ENCODE results near the gene NXPH3. TPM values are rescaled to one million over a fixed set of nuclear protein-coding genes. Genes with fewer than 3 reads are reported as not detected.

The NXPH3 gene
- total RNA-seq, 2 donors from 2014 or later = 61.7 to 131 TPM

GRCh38 chr17:49555495-49556222 lies 20.0 kb upstream of the NXPH3 start:
- Histone ChIP-seq H3K4me1 (ENCODE audit: control insufficient read depth in 1 of 2, low read depth in 2 of 2) (peaks cover 0 to 6% of the 10 kb centered on the region in 2 donors), H3K4me3 (peak overlapping the region; percentile 4), H3K36me3 (no peaks in the 10 kb centered on the region), H3K9me3 (no peaks in the 10 kb centered on the region), H3K27ac (no peak overlapping the region), H3K27me3 (replicated peaks; ENCODE audit: insufficient read depth) (no peaks in the 10 kb centered on the region)
- no peak for ATAC-seq (ENCODE audit: insufficient number of reproducible peaks, low FRiP score, low read depth)
- no peak for DNase-seq (ENCODE audit: low spot score)
- TF ChIP-seq CTCF (IDR thresholded peaks at IDR 0.05) = no peak

- Histone ChIP-seq H3K36me3 (no peaks in the 10 kb centered on the region), H3K27ac (no peak overlapping the region), H3K27me3 (replicated peaks; ENCODE audit: insufficient read depth) (no peaks in the 10 kb centered on the region), H3K9me3 (no peaks in the 10 kb centered on the region), H3K4me3 (peak overlapping the region; percentile 4), H3K4me1 (ENCODE audit: control insufficient read depth in 1 of 2, low read depth in 2 of 2) (peaks cover 0 to 6% of the 10 kb centered on the region in 2 donors)
- ATAC-seq (ENCODE audit: insufficient number of reproducible peaks, low FRiP score, low read depth) (peak; percentile 34), DNase-seq (ENCODE audit: low spot score) (no peak)
- TF ChIP-seq CTCF (IDR thresholded peaks at IDR 0.05) = peak; percentile 99
These were observed 19.3 kb upstream of the NXPH3 start for GRCh38 chr17:49556223-49556943.

GRCh38 chr17:49557312-49558024 lies 18.2 kb upstream of the NXPH3 start:
- peak; percentile 49 for TF ChIP-seq CTCF (IDR thresholded peaks at IDR 0.05)
- Histone ChIP-seq H3K9me3 (no peaks in the 10 kb centered on the region), H3K4me1 (ENCODE audit: control insufficient read depth in 1 of 2, low read depth in 2 of 2) (peaks cover 0 to 6% of the 10 kb centered on the region in 2 donors), H3K36me3 (no peaks in the 10 kb centered on the region), H3K27me3 (replicated peaks; ENCODE audit: insufficient read depth) (no peaks in the 10 kb centered on the region), H3K27ac (no peak overlapping the region), H3K4me3 (no peak overlapping the region)
- ATAC-seq (ENCODE audit: insufficient number of reproducible peaks, low FRiP score, low read depth) (no peak), DNase-seq (ENCODE audit: low spot score) (no peak)

DNA sequence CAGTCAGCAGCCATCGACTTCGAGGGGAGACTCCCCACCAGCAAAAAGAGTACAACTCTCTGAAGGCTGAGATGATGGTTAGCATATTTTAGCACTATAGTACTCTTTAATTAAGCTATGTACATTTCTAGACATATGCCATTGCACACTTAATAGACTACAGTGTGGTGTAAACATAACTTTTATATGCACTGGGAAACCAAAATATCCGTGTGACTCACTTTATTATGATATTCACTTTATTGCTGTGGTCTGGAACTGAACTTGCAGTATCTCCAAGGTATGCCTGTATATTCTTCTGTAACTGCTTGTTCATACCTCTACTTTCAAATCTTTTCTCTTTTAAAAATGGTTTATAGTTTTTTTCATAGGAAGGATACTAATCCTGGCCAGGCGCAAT lies 11.0 kb upstream of the NXPH3 start:
- no peaks in the 10 kb centered on the region for H3K36me3 ChIP-seq
- DNase-seq (ENCODE audit: low spot score) (no peak), ATAC-seq (ENCODE audit: insufficient number of reproducible peaks, low FRiP score, low read depth) (no peak)
- TF ChIP-seq CTCF (IDR thresholded peaks at IDR 0.05) = no peak
- H3K4me1 ChIP-seq (ENCODE audit: control insufficient read depth in 1 of 2, low read depth in 2 of 2) = peaks cover 16 to 30% of the 10 kb centered on the region in 2 donors
- no peaks in the 10 kb centered on the region for H3K27me3 ChIP-seq (replicated peaks; ENCODE audit: insufficient read depth)
- no peaks in the 10 kb centered on the region for H3K9me3 ChIP-seq
- no peak overlapping the region for H3K4me3 ChIP-seq
- no peak overlapping the region for H3K27ac ChIP-seq

GRCh38 chr17:49565948-49566491 lies 9.7 kb upstream of the NXPH3 start:
- Histone ChIP-seq H3K27ac (peak overlapping the region; percentile 87 to 94), H3K4me3 (peak overlapping the region; percentile 45), H3K9me3 (no peaks in the 10 kb centered on the region), H3K36me3 (no peaks in the 10 kb centered on the region), H3K27me3 (replicated peaks; ENCODE audit: insufficient read depth) (no peaks in the 10 kb centered on the region), H3K4me1 (ENCODE audit: control insufficient read depth in 1 of 2, low read depth in 2 of 2) (peaks cover 16 to 40% of the 10 kb centered on the region in 2 donors)
- DNase-seq (ENCODE audit: low spot score) (peak; percentile 77), ATAC-seq (ENCODE audit: insufficient number of reproducible peaks, low FRiP score, low read depth) (peak; percentile 36)
- TF ChIP-seq CTCF (IDR thresholded peaks at IDR 0.05) = no peak
